GM19438 (cell line): Measurements from ENCODE around the gene NPL.

ENCODE experiments used
- ATAC-seq: cut with Tn5 transposase; IDR thresholded peaks from one replicate; pipeline ENCODE4 v1.9.1; 2021; ENCODE audit warnings: low read depth; ENCODE audit not compliant: unreplicated experiment

NPL gene

GRCh38 chr1:182777386-182777785 lies 12.2 kb upstream of the NPL start:
- ATAC-seq: no peak

- no peak for ATAC-seq
These were observed 10.7 kb upstream of the NPL start for GRCh38 chr1:182778862-182779261.

- no peak for ATAC-seq
These were observed 10.0 kb upstream of the NPL start for GRCh38 chr1:182779530-182779929.

DNA sequence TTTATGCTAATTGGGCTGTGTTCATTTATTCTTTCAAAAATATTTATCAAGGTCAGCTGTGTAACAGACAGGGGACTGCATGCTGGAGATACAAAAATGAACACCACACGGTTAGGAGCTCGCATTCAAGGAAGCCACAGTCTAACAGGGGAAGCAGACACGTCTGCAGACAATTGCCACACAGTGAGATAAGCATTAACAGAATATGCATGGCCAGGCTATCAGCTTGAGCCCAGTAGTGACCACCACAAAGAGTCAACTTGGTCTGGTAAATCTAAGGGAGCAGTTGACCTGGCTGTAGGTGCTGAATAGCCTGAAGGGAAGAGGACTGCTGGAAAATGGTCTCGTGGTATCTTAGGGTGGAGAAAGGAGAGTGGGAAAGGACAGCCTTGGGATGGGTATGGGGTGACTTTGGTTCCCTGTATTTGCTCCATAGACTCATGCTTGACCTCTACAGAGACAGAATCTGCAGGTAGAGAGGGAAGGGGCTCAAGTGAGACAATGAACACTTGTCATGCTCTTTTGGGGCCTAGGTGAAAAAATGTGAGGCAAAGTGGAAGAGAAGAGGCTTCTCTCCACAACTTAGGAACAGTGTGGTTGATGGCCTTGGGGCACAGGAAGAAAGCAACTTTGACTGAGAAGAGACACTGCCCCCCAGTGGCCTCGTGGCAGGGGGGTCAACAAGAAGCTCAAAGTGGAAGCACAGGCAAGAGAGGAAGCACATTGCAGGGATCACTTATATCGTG lies 7.6 kb upstream of the NPL start:
- ATAC-seq: peak; percentile 61

DNA sequence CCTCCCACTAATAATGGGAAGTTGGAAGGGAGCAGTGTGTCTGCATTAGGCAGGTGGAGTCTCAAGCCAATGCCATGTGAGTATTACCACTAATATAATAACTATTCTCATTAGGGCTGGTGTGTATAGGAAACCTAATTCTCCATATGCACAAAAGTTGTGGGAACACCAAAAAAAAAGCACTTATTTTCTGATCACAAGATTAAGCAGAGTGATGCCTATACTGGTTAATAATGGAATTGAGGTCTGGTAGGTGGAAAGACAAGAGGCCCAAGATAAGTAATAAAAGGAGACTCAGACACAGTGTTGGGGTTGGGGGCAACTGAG lies 7.0 kb upstream of the NPL start:
- ATAC-seq: no peak

DNA sequence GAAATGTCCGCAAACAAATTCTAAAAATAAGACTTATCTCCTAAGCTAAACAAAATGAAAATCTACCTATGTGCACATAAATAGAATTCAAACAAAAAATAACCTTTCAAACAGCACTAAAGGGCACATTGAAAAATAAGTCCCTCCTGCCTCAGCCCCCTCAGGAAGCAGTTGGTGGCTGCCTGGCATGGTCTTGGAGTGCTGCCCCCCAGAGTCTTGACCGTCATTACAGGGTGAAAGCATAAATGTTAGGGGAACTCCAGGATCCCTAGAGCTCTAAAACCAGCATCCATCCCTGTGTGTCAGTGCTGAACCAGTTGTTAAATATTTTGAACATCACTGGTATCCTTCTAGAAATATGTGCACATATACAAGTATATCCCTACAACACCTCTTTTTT lies 6.5 kb upstream of the NPL start:
- ATAC-seq: no peak

- ATAC-seq: no peak
These were observed 4.9 kb upstream of the NPL start for GRCh38 chr1:182784556-182785171.

- ATAC-seq: no peak
These were observed 4.4 kb upstream of the NPL start for GRCh38 chr1:182785181-182785580.

GRCh38 chr1:182786223-182786994 lies 3.2 kb upstream of the NPL start:
- ATAC-seq: no peak

- no peak for ATAC-seq
These were observed 2.6 kb upstream of the NPL start for GRCh38 chr1:182786995-182787324.

DNA sequence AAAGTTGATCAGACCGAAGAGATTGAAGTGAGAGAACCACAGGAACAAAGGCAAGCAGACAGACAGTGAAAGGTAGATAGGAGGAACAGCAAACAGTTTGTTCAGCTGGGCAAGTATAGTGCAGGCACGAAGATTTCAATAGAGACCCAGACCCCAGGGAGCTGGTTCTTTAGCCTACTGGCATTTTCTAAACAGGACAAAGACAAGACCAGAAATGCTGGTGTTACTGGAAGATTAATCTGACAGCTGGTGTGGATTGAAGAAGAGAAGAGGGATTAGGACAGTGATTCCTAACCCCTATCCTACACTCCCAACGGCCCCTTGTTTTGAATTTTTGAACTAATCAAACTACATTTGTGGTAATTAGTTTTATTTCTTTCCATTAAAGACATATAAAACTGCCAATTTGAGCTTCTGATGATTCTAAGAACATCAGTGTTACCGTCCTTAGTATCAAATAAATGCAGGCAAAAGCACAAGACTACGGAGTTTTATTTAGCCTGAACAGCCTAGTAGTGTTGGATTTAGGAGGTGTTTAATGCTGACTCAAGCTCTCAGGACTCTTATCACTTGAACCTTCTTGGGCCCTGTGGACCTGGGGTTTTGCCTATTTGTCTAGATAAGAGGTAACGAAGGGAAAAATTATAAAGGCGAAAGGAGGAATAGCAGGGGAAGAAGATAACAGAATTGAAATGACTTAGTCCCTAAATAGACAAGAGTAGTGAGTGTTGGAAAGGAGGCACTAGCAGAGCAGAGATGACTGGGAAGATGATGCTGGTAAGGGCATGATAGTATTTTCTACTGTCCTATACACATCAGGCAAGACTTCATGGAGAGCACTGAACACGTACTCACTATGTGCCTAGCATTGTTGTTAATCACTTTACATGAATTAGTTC lies 2.0 kb downstream of the NPL start:
- ATAC-seq: no peak

DNA sequence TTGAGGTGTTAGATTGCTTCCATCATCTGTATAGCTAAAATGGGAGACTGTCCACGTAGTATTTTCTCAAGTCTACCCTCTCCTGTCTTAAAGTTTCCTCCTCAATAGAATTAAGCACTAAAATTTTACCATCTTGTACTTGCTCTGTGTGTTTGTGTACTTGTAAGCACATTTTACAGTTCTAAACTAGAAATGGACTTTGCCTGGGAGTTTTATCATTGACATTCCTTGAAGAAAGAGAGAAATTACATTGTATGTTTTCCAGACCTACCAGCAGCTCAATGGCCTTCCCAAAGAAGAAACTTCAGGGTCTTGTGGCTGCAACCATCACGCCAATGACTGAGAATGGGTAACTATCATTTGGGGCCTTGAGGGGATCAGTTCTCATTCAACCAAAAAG lies 4.5 kb downstream of the NPL start:
- ATAC-seq: no peak

- ATAC-seq: no peak
These were observed 5.2 kb downstream of the NPL start for GRCh38 chr1:182794676-182795201.

DNA sequence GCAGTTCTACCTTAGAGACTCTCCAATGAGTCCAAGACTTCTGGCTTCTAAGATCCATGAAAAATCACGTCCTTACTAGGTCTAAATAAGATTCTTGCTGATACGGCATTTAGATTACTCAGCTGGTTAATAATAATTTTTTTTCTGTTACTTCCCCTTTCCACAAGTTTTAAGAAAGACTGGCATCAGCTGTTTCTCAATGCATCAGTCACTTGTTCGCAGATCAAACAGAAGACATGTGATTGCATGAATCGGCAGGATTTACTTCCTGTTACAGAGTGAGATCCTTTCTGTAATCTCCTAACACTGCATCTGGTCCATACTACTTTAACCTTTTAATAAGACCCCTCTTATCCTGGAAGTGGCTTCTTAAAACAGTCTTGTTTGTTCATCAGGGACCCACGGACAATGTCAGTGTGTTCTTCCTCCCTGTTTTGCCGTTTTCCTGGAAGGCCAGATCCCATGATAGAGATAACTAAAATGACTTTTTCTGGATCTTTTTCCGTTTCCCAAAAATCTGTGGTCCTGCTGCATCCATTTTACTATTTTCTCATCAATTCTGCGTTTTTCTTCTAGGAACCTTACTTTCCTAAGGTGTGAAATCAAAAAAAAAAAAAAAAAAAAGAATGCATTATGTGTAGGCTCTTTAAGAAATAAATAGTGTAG lies 6.1 kb downstream of the NPL start:
- no peak for ATAC-seq

GRCh38 chr1:182802006-182802803 lies 12.6 kb downstream of the NPL start:
- no peak for ATAC-seq

- ATAC-seq: no peak
These were observed 14.3 kb downstream of the NPL start for GRCh38 chr1:182803846-182804245.

- no peak for ATAC-seq
These were observed 16.6 kb downstream of the NPL start for GRCh38 chr1:182806015-182806678.

- no peak for ATAC-seq
These were observed 18.3 kb downstream of the NPL start for GRCh38 chr1:182807907-182808306.

- ATAC-seq: no peak
These were observed 19.9 kb downstream of the NPL start for GRCh38 chr1:182809414-182809957.
